Right ventricle myocardium superior (tissue), 1 donor: Measurements from ENCODE around the gene GDF7. TPM values are rescaled to one million over a fixed set of nuclear protein-coding genes. Genes with fewer than 3 reads are reported as not detected.
A peak's percentile ranks its signal among the peaks of the same experiment; 100 is the strongest.

ENCODE experiments used
- ATAC-seq: fragments of 200-7000 bp; cut with Tn5 transposase; one replicate; pipeline ENCODE4 v1.9.1; 2020; ENCODE audit warnings: mild to moderate bottlenecking; ENCODE audit not compliant: poor library complexity
- DNase-seq: peaks from one replicate; pipeline ENCODE4 v3.0.0-alpha.2; 2020
- intact Hi-C: fragments of 100-400 bp; cut with DNase I; formaldehyde crosslinking; loops from one replicate; pipeline ENCODE4 v1.11.2; 2022
- total RNA-seq: library from RNA; stranded (reverse); fragmentation: NEBNext Ultra II Directional; extraction: Animal tissue kit (Norgen Biotek cat#: 25700); gene quantifications from one replicate; pipeline ENCODE4 v1.2.1, GENCODE V29; 2021
- donor health status: DM: no; HTN: yes; CAD: no; lungs with severe emphysema.

The GDF7 gene
- total RNA-seq, 1 donor from 2014 or later: 0.38 TPM

DNA sequence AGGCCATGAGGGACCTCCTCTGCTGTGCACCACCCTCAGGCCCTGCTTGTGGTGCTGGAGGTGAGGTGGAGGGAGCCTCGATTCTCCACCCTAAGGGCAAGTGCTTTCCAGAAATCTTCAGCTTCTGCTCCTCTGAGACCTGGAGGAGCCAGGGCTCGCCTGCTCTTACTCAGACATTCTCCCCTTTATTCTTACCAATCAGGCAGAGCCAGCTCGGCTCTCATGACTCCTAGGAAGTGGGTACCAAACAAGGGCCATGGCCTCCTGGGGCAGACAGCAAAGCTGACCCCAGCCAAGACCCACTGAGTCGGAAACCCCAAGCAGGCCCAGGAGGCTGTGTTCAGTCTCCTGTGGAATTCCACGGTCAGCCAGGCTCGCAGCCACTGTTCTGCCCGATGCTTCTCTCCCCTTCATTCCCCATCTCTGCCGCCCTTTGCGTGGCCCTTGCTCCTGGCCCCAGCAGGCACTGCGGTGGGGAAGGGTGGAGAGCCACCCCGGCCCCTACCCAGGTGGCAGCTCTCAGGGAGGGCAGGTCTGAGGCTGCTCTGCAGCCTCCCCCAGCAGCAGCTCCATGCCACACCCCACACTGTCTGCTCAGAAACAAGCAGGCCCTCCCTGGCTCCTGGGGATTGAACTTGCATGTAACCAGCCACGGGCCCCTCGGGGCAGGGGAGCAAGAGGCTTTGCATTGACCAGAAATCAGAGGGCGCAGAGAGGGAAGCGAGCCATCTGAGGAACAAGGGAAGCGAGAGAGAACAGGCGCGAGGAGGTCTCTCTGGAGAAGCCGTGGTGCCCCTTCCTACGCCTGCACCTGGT, 40.0 kb upstream of the GDF7 start:
- intact Hi-C loops: no loop called here
- no peak for ATAC-seq
- peak; percentile 42 for DNase-seq

GRCh38 chr2:20627712-20628380, 39.1 kb upstream of the GDF7 start:
- intact Hi-C loops: no loop called here
- peak; percentile 22 for DNase-seq
- no peak for ATAC-seq

- intact Hi-C loops: no loop called here
- peak; percentile 33 for DNase-seq
- no peak for ATAC-seq
Measured at GRCh38 chr2:20629181-20629580, 37.8 kb upstream of the GDF7 start.

DNA sequence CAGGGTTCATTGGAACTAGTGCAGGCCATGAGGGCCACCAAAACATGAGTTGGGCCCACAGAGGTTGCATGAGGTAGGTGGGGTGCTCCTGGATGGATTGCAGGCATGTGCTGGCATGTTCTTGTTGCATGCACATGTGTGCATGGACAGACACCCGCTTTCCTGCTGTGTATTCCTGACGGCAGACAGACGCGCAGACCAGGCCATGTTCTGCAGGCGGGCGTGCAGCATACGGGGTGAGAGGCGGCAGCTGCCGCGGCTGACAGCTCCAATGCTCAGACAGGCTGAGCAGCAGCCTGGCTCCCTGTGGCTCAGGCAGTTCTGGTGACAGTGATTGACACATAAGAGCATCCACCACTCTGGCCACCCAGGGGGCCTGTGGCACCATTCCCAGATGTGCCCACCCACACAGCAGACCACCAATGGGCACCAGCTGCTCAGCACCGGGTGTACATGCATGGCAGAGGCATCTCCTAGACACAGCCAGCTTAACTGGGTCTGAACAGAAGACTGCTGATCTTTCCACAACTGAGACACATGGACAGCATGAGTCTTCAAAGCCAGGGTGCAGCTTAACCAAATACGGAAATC, 37.3 kb upstream of the GDF7 start:
- no peak for ATAC-seq
- DNase-seq: peak; percentile 40
- intact Hi-C loops: loop anchor here (10.0 kb wide), 1 partner anchor 45 kb away; no protein-coding TSS in a partner anchor

- no peak for ATAC-seq
- DNase-seq: peak; percentile 27
- intact Hi-C loops: loop anchor here (10.0 kb wide), 1 partner anchor 46 kb away; no protein-coding TSS in a partner anchor
Measured at GRCh38 chr2:20630967-20631366, 36.0 kb upstream of the GDF7 start.

DNA sequence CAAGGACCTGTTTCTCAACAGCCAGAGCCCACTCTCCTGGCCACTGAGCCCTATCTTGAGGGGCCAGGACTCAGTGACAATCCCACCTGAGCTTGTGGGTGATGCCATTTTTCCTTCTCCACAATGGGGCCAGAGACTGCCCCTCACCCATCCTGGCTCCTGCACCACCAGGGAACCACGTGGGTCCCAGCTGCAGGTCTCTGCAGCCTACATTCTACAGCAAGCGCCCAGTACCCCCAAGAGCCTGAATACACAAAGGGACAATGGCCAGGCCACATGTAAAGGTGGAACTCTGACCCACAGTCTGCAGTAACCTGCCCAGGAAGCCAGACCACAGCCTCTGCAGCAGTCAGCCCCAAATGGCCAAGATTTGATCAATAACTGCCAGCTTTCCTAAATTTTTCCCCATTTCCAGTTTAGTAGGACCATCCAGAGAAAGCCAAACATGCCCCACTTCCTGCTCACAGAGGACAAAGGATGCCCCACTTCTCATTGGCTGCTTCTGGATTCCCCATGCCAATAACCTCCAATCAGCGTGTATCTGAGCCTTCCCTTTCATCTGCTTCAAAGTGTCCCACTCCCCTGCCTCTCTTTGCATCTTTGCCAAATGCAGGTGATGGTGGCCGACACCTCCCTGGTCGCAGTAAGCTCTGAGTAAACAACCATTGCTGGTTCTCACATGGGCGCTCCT, 35.2 kb upstream of the GDF7 start:
- DNase-seq (peak; percentile 15), ATAC-seq (no peak)
- intact Hi-C loops: loop anchor here (10.0 kb wide), 1 partner anchor 47 kb away; no protein-coding TSS in a partner anchor

GRCh38 chr2:20632446-20632990, 34.4 kb upstream of the GDF7 start:
- no peak for ATAC-seq
- intact Hi-C loops: loop anchor here (10.0 kb wide), 1 partner anchor 48 kb away; no protein-coding TSS in a partner anchor
- peak; percentile 27 for DNase-seq

DNA sequence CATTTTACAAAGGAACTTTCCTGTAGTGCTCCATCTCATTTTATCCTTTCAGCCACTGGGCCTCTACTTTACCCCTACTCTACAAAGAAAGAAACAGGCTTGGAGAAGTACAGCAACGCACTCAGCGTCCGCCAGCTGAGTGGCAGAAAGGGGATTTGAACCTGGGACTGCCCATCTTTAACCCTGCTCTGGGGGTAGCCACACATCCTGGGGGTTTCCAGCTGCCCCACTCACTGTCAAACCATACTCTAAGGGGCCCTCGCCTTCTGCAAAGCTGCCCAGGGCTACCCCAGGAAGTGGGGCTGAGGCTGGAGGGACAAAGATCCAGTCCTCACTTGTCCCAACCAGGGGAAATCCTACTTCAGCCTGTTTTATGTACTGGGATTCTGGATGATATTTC, 33.9 kb upstream of the GDF7 start:
- ATAC-seq (no peak), DNase-seq (peak; percentile 10)
- intact Hi-C loops: loop anchor here (10.0 kb wide), 1 partner anchor 48 kb away; no protein-coding TSS in a partner anchor

GRCh38 chr2:20633794-20634506, 33.0 kb upstream of the GDF7 start:
- intact Hi-C loops: loop anchor here (10.0 kb wide), 1 partner anchor 49 kb away; no protein-coding TSS in a partner anchor

GRCh38 chr2:20634507-20635112, 32.3 kb upstream of the GDF7 start:
- no peak for ATAC-seq
- peak; percentile 42 for DNase-seq
- intact Hi-C loops: loop anchor here (10.0 kb wide), 1 partner anchor 50 kb away; no protein-coding TSS in a partner anchor

More at GRCh38 chr2:20633794-20634506, 33.0 kb upstream of the GDF7 start:
- ATAC-seq: peak; percentile 38
- peak; percentile 59 for DNase-seq

GRCh38 chr2:20635113-20635510, 31.8 kb upstream of the GDF7 start:
- DNase-seq (no peak), ATAC-seq (no peak)
- intact Hi-C loops: loop anchor here (10.0 kb wide), 1 partner anchor 50 kb away; no protein-coding TSS in a partner anchor

DNA sequence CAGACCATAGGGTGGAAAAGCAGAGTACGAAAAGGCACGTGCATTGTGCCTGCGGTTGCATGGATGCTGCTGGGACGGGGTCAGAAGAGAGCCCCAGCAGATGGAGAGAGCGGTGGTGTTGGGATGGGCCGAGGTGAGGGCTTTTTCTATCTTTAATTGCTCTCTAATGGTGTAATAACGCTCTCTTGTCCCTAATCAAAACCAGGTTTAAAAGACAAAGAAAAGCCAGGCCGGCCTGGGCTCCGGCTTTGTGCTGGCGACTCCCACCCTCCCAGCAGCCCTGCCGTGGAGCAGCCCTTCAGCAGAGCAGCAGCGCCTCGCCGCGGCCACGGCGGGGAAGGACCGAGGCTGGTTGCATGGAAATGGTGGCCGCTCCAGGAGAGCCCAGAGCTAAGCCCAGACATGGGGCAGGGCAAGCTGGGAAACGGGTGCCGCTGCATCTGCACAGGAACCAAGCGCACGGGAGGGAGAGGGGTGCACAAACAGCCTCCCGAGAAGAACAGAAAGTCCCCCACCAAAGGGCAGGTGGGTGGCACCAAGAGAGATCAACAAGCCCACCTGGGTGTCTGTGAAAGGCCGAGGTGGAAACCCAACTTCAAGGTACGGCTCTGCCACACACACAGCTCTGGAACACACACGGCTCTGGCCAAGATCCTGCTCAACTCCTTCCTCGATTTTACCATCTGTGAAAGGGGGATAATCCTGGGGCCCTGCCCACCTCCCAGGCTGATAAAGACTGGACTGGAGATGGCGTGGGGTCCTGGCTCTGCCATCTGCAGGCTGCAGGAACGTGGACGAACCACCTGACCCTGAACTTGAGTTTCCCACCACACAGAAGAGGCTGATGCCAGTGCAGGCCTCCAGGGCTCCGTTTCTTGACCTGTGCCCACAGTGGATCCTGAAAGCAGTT, 31.0 kb upstream of the GDF7 start:
- intact Hi-C loops: loop anchor here (2.0 to 10.0 kb wide), 2 partner anchors 51 to 191 kb away; no protein-coding TSS in a partner anchor
- peak; percentile 92 for DNase-seq
- peak; percentile 88 for ATAC-seq

DNA sequence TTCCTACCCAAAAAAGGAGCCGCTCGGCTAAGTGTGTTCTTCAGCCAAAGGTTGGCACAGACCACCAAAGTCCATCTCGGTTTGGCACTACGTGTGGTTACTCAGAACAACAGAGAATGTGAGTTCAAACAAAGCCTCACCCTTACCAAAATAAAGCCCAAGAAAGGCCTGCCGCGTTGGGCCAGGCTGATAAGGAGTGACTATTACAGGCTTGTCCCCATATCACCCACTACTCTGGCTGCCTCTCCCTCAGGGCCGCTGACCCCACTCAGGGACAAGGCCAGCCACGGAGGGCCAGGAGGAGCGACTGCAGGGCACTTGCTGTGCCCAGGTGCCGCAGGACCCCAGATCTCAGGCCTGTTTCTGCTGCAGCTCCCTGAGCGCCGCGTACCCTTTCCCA, 29.8 kb upstream of the GDF7 start:
- DNase-seq (peak; percentile 73), ATAC-seq (peak; percentile 69)
- intact Hi-C loops: loop anchor here (2.0 to 10.0 kb wide), 2 partner anchors 52 to 192 kb away; no protein-coding TSS in a partner anchor

DNA sequence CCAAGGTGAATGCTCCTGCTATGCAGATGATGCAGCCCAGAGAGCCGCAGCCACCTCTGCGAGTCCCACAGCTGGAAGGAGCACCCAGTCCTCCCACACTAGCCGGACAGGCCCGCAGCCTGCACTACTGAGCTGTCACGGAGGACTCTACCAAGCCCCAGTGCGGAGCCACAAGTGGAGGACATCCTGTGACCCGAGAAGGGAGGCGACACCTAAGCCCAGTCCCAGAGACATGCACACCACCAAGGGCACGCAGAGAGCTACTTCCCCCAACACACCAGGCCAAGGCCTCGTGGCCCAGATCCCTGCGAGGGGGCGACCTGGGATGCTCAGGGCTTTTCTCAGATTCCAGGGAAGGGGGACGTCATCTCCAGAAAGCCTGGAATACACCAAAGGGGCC, 28.9 kb upstream of the GDF7 start:
- intact Hi-C loops: loop anchor here (10.0 kb wide), 1 partner anchor 53 kb away; no protein-coding TSS in a partner anchor
- peak; percentile 36 for DNase-seq
- ATAC-seq: no peak

GRCh38 chr2:20638646-20639430, 28.1 kb upstream of the GDF7 start:
- ATAC-seq (no peak), DNase-seq (peak; percentile 32)
- intact Hi-C loops: loop anchor here (10.0 kb wide), 1 partner anchor 54 kb away; no protein-coding TSS in a partner anchor
